BLaER1 treated with 17β-estradiol and CSF1 and Interleukin-3, amounts not matched to agents 10 nM and 100 nM (cell line): Measurements from ENCODE around the gene RAI14.
A peak's percentile ranks its signal among the peaks of the same experiment; 100 is the strongest.

Source experiments
- H3K27ac ChIP-seq, 11 experiments: shearing (Covaris generic); formaldehyde crosslinking; 2 replicates each; pipeline ENCODE4 v1.8.1; 2022
- H3K27me3 ChIP-seq, 11 experiments: shearing (Covaris generic); formaldehyde crosslinking; 2 replicates each; pipeline ENCODE4 v1.8.1; 2022
- H3K36me3 ChIP-seq, 11 experiments: shearing (Covaris generic); formaldehyde crosslinking; 2 replicates each; pipeline ENCODE4 v1.8.1; 2022
- H3K4me1 ChIP-seq, 10 experiments: shearing (Covaris generic); formaldehyde crosslinking; 2 replicates each; pipeline ENCODE4 v1.8.1; 2022
- H3K4me2 ChIP-seq, 11 experiments: shearing (Covaris generic); formaldehyde crosslinking; 2 replicates each; pipeline ENCODE4 v1.8.1; 2022
- H3K4me3 ChIP-seq, 10 experiments: shearing (Covaris generic); formaldehyde crosslinking; 2 replicates each; pipeline ENCODE4 v1.8.1; 2022
- H3K9ac ChIP-seq, 11 experiments: shearing (Covaris generic); formaldehyde crosslinking; 2 replicates each; pipeline ENCODE4 v1.8.1; 2022
- H3K9me3 ChIP-seq, 11 experiments: shearing (Covaris generic); formaldehyde crosslinking; replicated peaks in 1 of 11; 2 replicates each; pipeline ENCODE4 v1.8.1; 2022
- H4K20me1 ChIP-seq, 11 experiments: shearing (Covaris generic); formaldehyde crosslinking; 2 replicates each; pipeline ENCODE4 v1.8.1; 2022
- Cebpa-rat ChIP-seq, 11 experiments: shearing (Covaris generic); IDR thresholded peaks; 2 replicates each; pipeline ENCODE4 v1.8.1; 2022

The RAI14 gene

DNA sequence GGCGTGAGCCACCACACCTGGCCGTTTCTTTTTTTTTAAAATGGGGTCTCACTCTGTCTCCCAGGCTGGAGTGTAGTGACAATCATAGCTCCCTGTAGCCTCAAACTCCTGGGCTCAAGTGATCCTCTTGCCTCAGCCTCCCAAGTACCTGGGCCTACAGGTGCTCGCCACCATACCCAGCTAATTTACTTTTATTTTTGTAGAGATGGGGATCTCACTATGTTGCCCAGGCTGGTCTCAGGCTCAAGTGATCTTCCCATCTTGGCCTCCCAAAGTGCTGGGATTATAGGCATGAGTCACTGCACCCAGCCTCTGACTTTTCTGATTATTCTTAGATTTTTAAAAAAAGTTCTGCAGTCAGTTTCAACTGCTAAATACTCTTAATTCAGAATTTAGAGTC, 21.3 kb downstream of the RAI14 start:
- Histone ChIP-seq H3K4me1 (peaks cover 11 to 23% (median 12%) of the 10 kb centered on the region in 10 experiments; a peak in 19 of 20 replicates), H3K27ac (no peak overlapping the region), H3K27me3 (no peaks in the 10 kb centered on the region), H3K36me3 (peaks cover 0 to 38% (median 9%) of the 10 kb centered on the region in 11 experiments; a peak in 6 of 22 replicates), H4K20me1 (peaks cover 0 to 67% (median 35%) of the 10 kb centered on the region in 11 experiments; a peak in 11 of 22 replicates), H3K4me3 (no peak overlapping the region), H3K9me3 (peaks cover 0 to 5% (median 0%) of the 10 kb centered on the region in 11 experiments; a peak in 4 of 22 replicates), H3K9ac (no peak overlapping the region), H3K4me2 (no peak overlapping the region)
- no peak for TF ChIP-seq Cebpa-rat (IDR thresholded peaks at IDR 0.05)

DNA sequence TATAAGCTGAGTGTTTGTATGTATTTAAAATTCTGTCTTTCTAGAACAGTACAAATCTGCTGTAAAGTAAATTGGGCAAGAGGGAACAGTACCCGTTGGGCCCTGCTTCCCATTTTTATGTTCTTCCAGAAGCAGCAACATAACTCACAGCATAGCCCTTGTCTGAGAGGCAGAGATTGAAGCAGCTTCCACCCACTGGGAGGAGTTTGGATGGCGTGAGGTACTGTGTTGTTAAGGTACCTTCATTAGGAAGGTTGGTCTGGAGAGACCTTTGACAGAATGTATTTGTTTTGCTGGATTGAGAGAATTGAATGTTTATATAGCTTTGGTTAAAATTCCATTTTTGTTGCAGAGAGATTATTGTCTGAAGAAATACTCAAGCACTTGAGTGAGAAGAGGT, 24.8 kb downstream of the RAI14 start:
- peaks cover 0 to 24% (median 12%) of the 10 kb centered on the region in 11 experiments; a peak in 12 of 22 replicates for H3K9me3 ChIP-seq
- H3K4me3 ChIP-seq = no peak overlapping the region
- H3K27ac ChIP-seq = no peak overlapping the region
- H3K4me2 ChIP-seq = no peak overlapping the region
- peaks cover 0 to 9% (median 1%) of the 10 kb centered on the region in 10 experiments; a peak in 5 of 20 replicates for H3K4me1 ChIP-seq
- H3K9ac ChIP-seq = no peak overlapping the region
- peaks cover 3 to 38% (median 9%) of the 10 kb centered on the region in 11 experiments; a peak in 13 of 22 replicates for H3K36me3 ChIP-seq
- no peaks in the 10 kb centered on the region for H3K27me3 ChIP-seq
- no peak for TF ChIP-seq Cebpa-rat (IDR thresholded peaks at IDR 0.05)
- H4K20me1 ChIP-seq = peaks cover 0 to 74% (median 33%) of the 10 kb centered on the region in 11 experiments; a peak in 10 of 22 replicates

DNA sequence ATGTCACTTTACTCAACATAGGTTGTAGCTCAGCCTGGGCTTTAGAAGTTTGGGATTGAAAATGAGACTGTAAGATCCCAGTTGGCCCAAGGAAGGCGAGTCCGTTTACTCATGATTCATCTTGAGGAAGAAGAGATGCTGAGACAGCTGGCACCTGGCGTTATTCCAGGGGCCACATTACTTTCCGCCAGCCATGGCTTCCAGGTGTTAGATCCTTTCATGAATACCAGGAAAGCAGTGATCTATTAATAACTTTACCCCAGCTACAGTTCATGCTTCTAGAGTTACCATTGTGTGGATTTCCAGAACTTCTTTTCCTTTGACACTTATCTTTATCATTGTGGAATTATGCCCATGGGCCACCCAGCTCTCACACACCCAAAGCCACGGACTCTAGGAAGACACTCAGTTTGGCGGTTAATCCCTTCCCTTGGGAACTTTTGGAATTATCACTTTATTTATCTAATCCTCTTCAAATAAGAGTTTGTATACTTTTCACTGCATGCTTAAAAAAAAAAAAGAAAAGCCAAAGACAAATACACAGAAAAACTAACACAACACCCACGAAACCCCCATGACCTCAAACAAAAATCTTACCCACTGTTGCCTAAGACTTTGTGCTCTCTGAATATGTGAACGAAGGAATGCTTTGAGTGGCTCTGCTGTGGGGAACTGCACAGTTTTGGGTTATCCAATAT, 26.9 kb downstream of the RAI14 start:
- no peak overlapping the region for H3K4me3 ChIP-seq
- H3K27me3 ChIP-seq = no peaks in the 10 kb centered on the region
- H3K27ac ChIP-seq = no peak overlapping the region
- H3K9ac ChIP-seq = no peak overlapping the region
- peaks cover 9 to 51% (median 24%) of the 10 kb centered on the region in 11 experiments; a peak in 20 of 22 replicates for H3K36me3 ChIP-seq
- peaks cover 0 to 14% (median 5%) of the 10 kb centered on the region in 10 experiments; a peak in 10 of 20 replicates for H3K4me1 ChIP-seq
- peaks cover 0 to 24% (median 12%) of the 10 kb centered on the region in 11 experiments; a peak in 12 of 22 replicates for H3K9me3 ChIP-seq
- H4K20me1 ChIP-seq = peaks cover 0 to 62% (median 27%) of the 10 kb centered on the region in 11 experiments; a peak in 10 of 22 replicates
- H3K4me2 ChIP-seq = no peak overlapping the region
- no peak for TF ChIP-seq Cebpa-rat (IDR thresholded peaks at IDR 0.05)

DNA sequence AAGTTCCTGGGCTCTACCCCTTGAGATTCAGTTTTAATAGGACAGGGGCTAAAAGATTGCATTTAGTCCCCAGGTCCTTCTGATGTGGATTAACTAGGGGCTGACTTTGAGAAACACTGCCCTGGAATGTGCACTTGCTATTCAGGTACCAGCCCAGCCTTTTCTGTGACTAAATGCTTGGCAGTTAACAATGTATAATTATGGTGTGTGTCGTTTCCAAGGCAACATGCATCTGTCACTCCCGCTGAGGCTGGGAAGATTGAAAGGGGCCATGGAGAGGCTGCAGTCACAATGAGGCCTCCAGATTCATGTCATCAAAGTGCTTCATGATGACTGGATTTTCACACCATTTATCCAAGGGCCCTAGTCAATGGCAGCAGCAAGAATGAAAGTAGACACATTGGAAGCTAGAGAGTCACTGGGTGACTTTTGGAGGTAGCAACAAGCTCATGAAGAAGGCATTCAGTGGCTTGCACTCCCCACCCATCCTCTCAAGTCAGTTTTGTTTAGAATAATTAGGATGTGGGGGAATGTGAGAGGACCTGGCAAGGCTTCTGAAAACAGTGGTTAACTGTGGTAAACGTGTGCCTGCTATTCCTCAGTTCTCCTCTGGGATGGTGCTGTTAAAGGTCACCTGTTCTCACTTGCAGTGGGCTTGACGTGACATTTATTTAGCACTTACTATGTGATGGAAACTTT, 28.3 kb downstream of the RAI14 start:
- no peak for TF ChIP-seq Cebpa-rat (IDR thresholded peaks at IDR 0.05)
- H3K4me2 ChIP-seq = no peak overlapping the region
- H3K36me3 ChIP-seq = peaks cover 22 to 60% (median 38%) of the 10 kb centered on the region in 11 experiments; a peak in 21 of 22 replicates
- no peak overlapping the region for H3K9ac ChIP-seq
- H3K27ac ChIP-seq = no peak overlapping the region
- peaks cover 0 to 24% (median 12%) of the 10 kb centered on the region in 11 experiments; a peak in 12 of 22 replicates for H3K9me3 ChIP-seq
- no peak overlapping the region for H3K4me3 ChIP-seq
- H3K27me3 ChIP-seq = no peaks in the 10 kb centered on the region
- peaks cover 0 to 49% (median 15%) of the 10 kb centered on the region in 11 experiments; a peak in 9 of 22 replicates for H4K20me1 ChIP-seq
- H3K4me1 ChIP-seq = peaks cover 0 to 14% (median 5%) of the 10 kb centered on the region in 10 experiments; a peak in 10 of 20 replicates

DNA sequence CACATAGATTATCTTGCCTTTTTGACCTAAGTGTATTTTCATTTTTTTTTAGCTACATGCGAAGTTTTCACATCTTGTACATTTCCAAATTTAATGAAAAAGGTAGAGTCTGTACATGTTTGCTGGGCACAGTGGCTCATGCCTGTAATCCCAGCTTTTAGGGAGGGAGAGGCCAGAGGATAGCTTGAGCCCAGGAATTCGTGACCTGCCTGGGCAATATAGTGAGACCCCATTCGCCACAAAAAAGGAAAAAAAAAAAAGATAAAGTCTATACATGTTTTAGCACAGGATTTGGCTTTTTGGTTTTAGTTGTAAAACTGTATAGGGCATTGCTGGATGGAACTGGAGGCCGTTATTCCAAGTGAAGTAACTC, 28.8 kb downstream of the RAI14 start:
- TF ChIP-seq Cebpa-rat (IDR thresholded peaks at IDR 0.05) = no peak
- Histone ChIP-seq H3K4me1 (peaks cover 0 to 14% (median 5%) of the 10 kb centered on the region in 10 experiments; a peak in 10 of 20 replicates), H3K9ac (no peak overlapping the region), H3K27me3 (no peaks in the 10 kb centered on the region), H3K4me2 (no peak overlapping the region), H3K36me3 (peaks cover 23 to 61% (median 43%) of the 10 kb centered on the region in 11 experiments; a peak in 21 of 22 replicates), H3K9me3 (peaks cover 0 to 24% (median 12%) of the 10 kb centered on the region in 11 experiments; a peak in 12 of 22 replicates), H4K20me1 (peaks cover 0 to 44% (median 13%) of the 10 kb centered on the region in 11 experiments; a peak in 7 of 22 replicates), H3K4me3 (no peak overlapping the region), H3K27ac (no peak overlapping the region)

DNA sequence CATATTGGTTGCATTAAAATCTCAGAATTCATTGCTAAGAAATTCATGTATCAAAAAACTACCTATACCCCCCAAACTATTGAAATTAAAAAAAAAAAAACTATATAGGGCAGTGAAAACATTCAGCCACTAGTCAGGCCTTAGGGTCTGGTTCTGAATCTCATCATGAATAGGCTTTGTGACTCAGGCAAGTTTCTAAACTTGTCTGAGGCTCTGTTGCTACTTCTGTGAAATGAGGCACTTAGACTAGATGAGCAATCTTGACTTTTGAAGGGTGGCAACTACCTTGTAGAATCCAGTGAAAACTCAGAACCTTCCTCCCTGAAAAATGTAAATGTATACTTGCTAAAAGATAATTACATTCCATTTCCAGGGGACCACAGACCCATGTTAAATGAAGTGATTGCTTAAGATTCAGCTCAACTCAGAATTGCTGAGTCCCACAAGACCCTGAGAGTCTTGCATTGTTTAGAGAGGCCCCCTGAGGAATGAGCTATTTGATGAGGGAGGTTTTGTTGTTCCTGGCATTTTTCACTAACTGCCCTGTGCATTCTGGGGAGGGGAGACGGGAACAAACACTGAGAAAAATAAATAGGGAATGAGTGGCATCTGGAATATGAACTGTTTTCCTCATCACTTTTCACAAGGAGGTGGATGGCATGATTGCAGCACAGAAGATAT, 29.5 kb downstream of the RAI14 start:
- peaks cover 0 to 14% (median 5%) of the 10 kb centered on the region in 10 experiments; a peak in 10 of 20 replicates for H3K4me1 ChIP-seq
- peaks cover 0 to 24% (median 12%) of the 10 kb centered on the region in 11 experiments; a peak in 12 of 22 replicates for H3K9me3 ChIP-seq
- H4K20me1 ChIP-seq = peaks cover 0 to 39% (median 13%) of the 10 kb centered on the region in 11 experiments; a peak in 7 of 22 replicates
- no peaks in the 10 kb centered on the region for H3K27me3 ChIP-seq
- peak overlapping the region in 2 of 11 experiments; percentile 6 to 11; a peak in 4 of 22 replicates for H3K4me2 ChIP-seq
- TF ChIP-seq Cebpa-rat (IDR thresholded peaks at IDR 0.05) = no peak
- H3K36me3 ChIP-seq = peaks cover 27 to 63% (median 49%) of the 10 kb centered on the region in 11 experiments; a peak in 21 of 22 replicates
- H3K9ac ChIP-seq = no peak overlapping the region
- H3K27ac ChIP-seq = no peak overlapping the region
- no peak overlapping the region for H3K4me3 ChIP-seq

DNA sequence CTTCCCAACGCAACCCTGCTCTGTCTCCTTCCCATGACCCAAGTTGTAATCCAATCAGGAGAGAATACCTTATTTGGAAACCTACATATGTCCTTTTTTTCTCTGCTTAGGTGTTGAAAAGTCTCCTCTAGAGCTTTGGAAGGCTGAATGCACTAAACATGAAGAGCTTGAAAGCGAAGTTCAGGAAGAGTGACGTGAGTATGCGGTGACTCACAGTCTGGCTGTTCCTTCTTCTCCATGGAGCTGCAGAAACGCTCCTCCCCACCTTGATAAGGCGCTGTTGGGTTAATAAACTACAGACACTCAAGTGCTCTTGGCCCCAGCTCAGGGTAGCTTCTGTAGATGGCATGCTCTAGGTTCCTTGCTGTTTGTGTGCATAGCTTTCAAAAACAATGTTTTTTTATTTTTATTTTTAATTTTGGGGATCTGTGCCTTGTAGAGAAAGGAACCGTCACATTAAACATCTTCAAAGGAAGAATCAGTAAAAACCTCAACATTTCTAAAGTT, 30.7 kb downstream of the RAI14 start:
- Histone ChIP-seq H4K20me1 (peaks cover 0 to 27% (median 2%) of the 10 kb centered on the region in 11 experiments; a peak in 7 of 22 replicates), H3K4me1 (peaks cover 0 to 14% (median 5%) of the 10 kb centered on the region in 10 experiments; a peak in 10 of 20 replicates), H3K36me3 (peaks cover 27 to 70% (median 50%) of the 10 kb centered on the region in 11 experiments; a peak in 21 of 22 replicates), H3K27ac (no peak overlapping the region), H3K4me2 (peak overlapping the region in 3 of 11 experiments; percentile 20 to 46 (median 46); a peak in 6 of 22 replicates), H3K9ac (no peak overlapping the region), H3K9me3 (peaks cover 0 to 20% (median 12%) of the 10 kb centered on the region in 11 experiments; a peak in 12 of 22 replicates), H3K27me3 (no peaks in the 10 kb centered on the region), H3K4me3 (no peak overlapping the region)
- no peak for TF ChIP-seq Cebpa-rat (IDR thresholded peaks at IDR 0.05)
